Lower leg skin (tissue), 4 donors: ENCODE data around the gene USP14. TPM values are rescaled to one million over a fixed set of nuclear protein-coding genes. Genes with fewer than 3 reads are reported as not detected.

Experiments used
- DNase-seq, 2 donors: peaks; one replicate each; pipeline ENCODE4 v3.0.0-alpha.2; 2019; ENCODE audit warnings: low spot score in 2 of 2
- H3K4me3 ChIP-seq: fragments of 200-600 bp; sonication (generic); 2 replicates; pipeline ENCODE4 v1.5.1; 2017; ENCODE audit warnings: mild to moderate bottlenecking, low read depth; ENCODE audit not compliant: poor library complexity, severe bottlenecking
- POLR2A ChIP-seq, 2 donors: fragments of 450-650 bp; IDR thresholded peaks; one replicate each; pipeline ENCODE4 v1.6.1; 2016 to 2017; ENCODE audit warnings: antibody characterized with exemption in 2 of 2, mild to moderate bottlenecking in 1 of 2, moderate library complexity in 1 of 2
- WGBS, 2 donors: methylation state at CpG; one replicate each; pipeline ENCODE4 v1.1.5; 2018; 5-methylcytosine and 5-hydroxymethylcytosine counted together
- intact Hi-C: fragments of 100-400 bp; cut with DNase I; formaldehyde crosslinking; loops from one replicate; pipeline ENCODE4 v1.15.0; 2023; ENCODE audit warnings: low total_unique reads
- microRNA-seq, 2 donors: library from miRNA; unstranded; fragments of <30 nt; microRNA quantifications; one replicate each; pipeline ENCODE4, GENCODE V29; 2016; ENCODE audit warnings: borderline replicate concordance in 2 of 2, borderline number of aligned reads in 1 of 2
- total RNA-seq, 4 donors: library from RNA; depleted of rRNA; stranded (reverse); fragments of >200 nt; gene quantifications; one replicate each; pipeline ENCODE4 v1.1.0, GENCODE V29; 2016
- TF ChIP-seq, protein P1 (sequence below), 3 donors: fragments of 450-650 bp; IDR thresholded peaks; one replicate each; pipeline ENCODE4 v1.5.1; 2016; ENCODE audit warnings: antibody characterized with exemption in 3 of 3, mild to moderate bottlenecking in 3 of 3, moderate library complexity in 2 of 3

Gene USP14
- total RNA-seq, 4 donors from 2014 or later: 13.9 to 20.4 (median 16.6) TPM

DNA sequence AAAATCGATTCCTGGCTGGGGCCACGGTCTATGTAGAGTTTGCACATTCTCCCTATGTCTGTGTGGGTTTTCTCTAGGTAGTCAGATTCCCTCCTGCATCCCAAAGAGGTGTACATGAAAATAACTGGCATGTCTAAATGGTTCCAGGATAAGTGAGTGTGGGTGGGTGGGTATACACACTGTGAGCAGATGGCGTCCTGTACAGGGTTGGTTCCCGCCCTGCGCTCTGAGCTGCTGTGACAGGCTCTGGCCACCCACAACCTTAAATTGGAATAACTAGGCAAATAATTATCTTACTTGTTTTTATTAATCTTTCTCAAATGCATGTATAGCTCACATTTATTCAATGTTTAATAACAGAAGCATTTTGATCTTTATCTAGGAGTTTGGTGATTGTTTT, 93.2 kb downstream of the USP14 start:
- H3K4me3 ChIP-seq: no peak overlapping the region
- DNase-seq: no peak
- TF ChIP-seq POLR2A (IDR thresholded peaks at IDR 0.05): no peak
- TF ChIP-seq, protein P1, sequence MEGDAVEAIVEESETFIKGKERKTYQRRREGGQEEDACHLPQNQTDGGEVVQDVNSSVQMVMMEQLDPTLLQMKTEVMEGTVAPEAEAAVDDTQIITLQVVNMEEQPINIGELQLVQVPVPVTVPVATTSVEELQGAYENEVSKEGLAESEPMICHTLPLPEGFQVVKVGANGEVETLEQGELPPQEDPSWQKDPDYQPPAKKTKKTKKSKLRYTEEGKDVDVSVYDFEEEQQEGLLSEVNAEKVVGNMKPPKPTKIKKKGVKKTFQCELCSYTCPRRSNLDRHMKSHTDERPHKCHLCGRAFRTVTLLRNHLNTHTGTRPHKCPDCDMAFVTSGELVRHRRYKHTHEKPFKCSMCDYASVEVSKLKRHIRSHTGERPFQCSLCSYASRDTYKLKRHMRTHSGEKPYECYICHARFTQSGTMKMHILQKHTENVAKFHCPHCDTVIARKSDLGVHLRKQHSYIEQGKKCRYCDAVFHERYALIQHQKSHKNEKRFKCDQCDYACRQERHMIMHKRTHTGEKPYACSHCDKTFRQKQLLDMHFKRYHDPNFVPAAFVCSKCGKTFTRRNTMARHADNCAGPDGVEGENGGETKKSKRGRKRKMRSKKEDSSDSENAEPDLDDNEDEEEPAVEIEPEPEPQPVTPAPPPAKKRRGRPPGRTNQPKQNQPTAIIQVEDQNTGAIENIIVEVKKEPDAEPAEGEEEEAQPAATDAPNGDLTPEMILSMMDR (IDR thresholded peaks at IDR 0.05): no peak
- WGBS, 2 donors: 87 to 98% methylated on average over 5 of the region's 5 CpGs
- intact Hi-C loops: no loop called here

- WGBS, 2 donors: 86 to 91% methylated on average over 1 of the region's 1 CpG
- H3K4me3 ChIP-seq: no peak overlapping the region
- no peak for DNase-seq
- intact Hi-C loops: no loop called here
- no peak for TF ChIP-seq POLR2A (IDR thresholded peaks at IDR 0.05)
- TF ChIP-seq, protein P1 (IDR thresholded peaks at IDR 0.05): no peak
Observed at GRCh38 chr18:253121-253520, 94.8 kb downstream of the USP14 start.

GRCh38 chr18:255171-255570, 96.8 kb downstream of the USP14 start:
- DNase-seq: no peak
- no peak overlapping the region for H3K4me3 ChIP-seq
- TF ChIP-seq POLR2A (IDR thresholded peaks at IDR 0.05): no peak
- TF ChIP-seq, protein P1 (IDR thresholded peaks at IDR 0.05): no peak
- 94 to 97% methylated on average over 4 of the region's 4 CpGs for WGBS, 2 donors
- intact Hi-C loops: no loop called here

DNA sequence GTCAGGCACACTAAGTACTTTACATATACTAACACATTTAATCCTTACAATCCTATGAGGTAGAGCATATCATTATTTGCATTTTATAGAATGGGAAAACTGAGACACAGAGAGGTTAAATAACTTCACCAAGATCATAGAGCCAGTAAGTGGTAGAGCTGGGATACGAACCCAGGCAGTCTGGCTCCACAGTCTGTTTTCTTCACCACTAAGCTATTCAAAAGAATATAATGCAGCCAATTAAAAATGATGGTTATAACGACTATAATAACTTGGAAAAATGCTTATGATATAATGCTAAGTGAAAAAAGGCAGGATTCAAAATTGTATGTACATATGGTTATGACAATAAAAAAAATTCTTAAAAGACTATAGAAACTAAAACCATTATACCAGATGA, 102.2 kb downstream of the USP14 start:
- TF ChIP-seq, protein P1 (IDR thresholded peaks at IDR 0.05): no peak
- TF ChIP-seq POLR2A (IDR thresholded peaks at IDR 0.05): no peak
- WGBS, 2 donors: 81 to 84% methylated on average over 2 of the region's 2 CpGs
- intact Hi-C loops: no loop called here
- no peak overlapping the region for H3K4me3 ChIP-seq
- DNase-seq: no peak

GRCh38 chr18:261398-262073, 103.2 kb downstream of the USP14 start:
- 98 to 100% methylated on average over 2 of the region's 2 CpGs for WGBS, 2 donors
- H3K4me3 ChIP-seq: no peak overlapping the region
- no peak for DNase-seq
- TF ChIP-seq, protein P1 (IDR thresholded peaks at IDR 0.05): no peak
- no peak for TF ChIP-seq POLR2A (IDR thresholded peaks at IDR 0.05)
- intact Hi-C loops: no loop called here

Small RNAs within 50 kb of the gene (microRNA-seq; reads per million reads assigned to microRNA genes)
- 0 reads per million in 2 donors for gene MIR8078

Other genes starting within 250 kb of the USP14 start
- gene TUBB8B, start 108.9 kb upstream of the USP14 start, total RNA-seq: not detected
- 10 to 100 TPM; 28.8 to 61.6 (median 38.2) TPM for gene THOC1, start 109.5 kb downstream of the USP14 start, total RNA-seq